CD4-positive, alpha-beta T cell (primary cell): ENCODE measurements around the gene ZNRF3. TPM values are rescaled to one million over a fixed set of nuclear protein-coding genes. Genes with fewer than 3 reads are reported as not detected.

ENCODE experiments used
- ATAC-seq: fragments of 200-7000 bp; cut with Tn5 transposase; one replicate; pipeline ENCODE4 v1.10.0; 2022; ENCODE audit warnings: mild to moderate bottlenecking; ENCODE audit not compliant: poor library complexity
- CTCF ChIA-PET: fragments of 350-600 bp; sonication (Branson Sonifier 250); formaldehyde crosslinking; loops from one replicate; lab custom pipeline; 2021; ENCODE audit warnings: antibody characterized with exemption, inconsistent platforms; lab: Charles Lee
- POLR2A ChIA-PET: fragments of 350-600 bp; sonication (Branson Sonifier 250); formaldehyde crosslinking; loops from one replicate; lab custom pipeline; 2021; ENCODE audit warnings: antibody characterized with exemption, inconsistent platforms; lab: Charles Lee
- DNase-seq, 14 experiments: peaks; one replicate each; pipeline ENCODE4 v3.0.0-alpha.2; 2013 to 2020; ENCODE audit warnings: mixed read lengths in 2 of 14
- H3K27ac ChIP-seq, 2 donors: one replicate each; pipeline versions ENCODE4 v1.5.1 to v1.7.0; 2013; ENCODE audit warnings: low read length in 2 of 2, low read depth in 1 of 2, mild to moderate bottlenecking in 1 of 2
- H3K27me3 ChIP-seq, 2 experiments: 1 replicate in 1 of 2; 2 replicates in 1 of 2; pipeline versions ENCODE4 v1.6.1 to v1.7.0; 2013; ENCODE audit warnings: low read length in 2 of 2, control low read depth in 1 of 2, mild to moderate bottlenecking in 1 of 2, moderate library complexity in 1 of 2; ENCODE audit not compliant: insufficient read depth in 2 of 2, control insufficient read depth in 1 of 2
- H3K36me3 ChIP-seq: one replicate; pipeline ENCODE4 v1.6.1; 2013; ENCODE audit warnings: low read length, control low read depth; ENCODE audit not compliant: insufficient read depth
- H3K4me1 ChIP-seq: one replicate; pipeline ENCODE4 v1.6.1; 2013; ENCODE audit warnings: low read length, control low read depth; ENCODE audit not compliant: insufficient read depth
- H3K4me3 ChIP-seq: one replicate; pipeline ENCODE4 v1.5.1; 2013; ENCODE audit warnings: mild to moderate bottlenecking, low read length, moderate library complexity
- H3K9me3 ChIP-seq, 2 experiments: 1 replicate in 1 of 2; 2 replicates in 1 of 2; pipeline versions ENCODE4 v1.6.1 to v1.7.0; 2013; ENCODE audit warnings: low read length in 2 of 2, mild to moderate bottlenecking in 2 of 2, control low read depth in 1 of 2, moderate library complexity in 1 of 2; ENCODE audit not compliant: control insufficient read depth in 1 of 2, insufficient read depth in 1 of 2
- H3K27ac Mint-ChIP-seq: one replicate; pipeline ENCODE4 v1.8.0; 2020; ENCODE audit warnings: mixed read lengths
- H3K27me3 Mint-ChIP-seq: one replicate; pipeline ENCODE4 v1.8.0; 2021; ENCODE audit warnings: mixed read lengths
- H3K36me3 Mint-ChIP-seq: one replicate; pipeline ENCODE4 v1.8.0; 2021; ENCODE audit warnings: low read depth, mixed read lengths
- H3K4me1 Mint-ChIP-seq: one replicate; pipeline ENCODE4 v1.8.0; 2021; ENCODE audit warnings: low read depth, mixed read lengths
- H3K4me3 Mint-ChIP-seq: one replicate; pipeline ENCODE4 v1.8.0; 2020; ENCODE audit warnings: mild to moderate bottlenecking, mixed read lengths
- H3K9me3 Mint-ChIP-seq: one replicate; pipeline ENCODE4 v1.8.0; 2020; ENCODE audit warnings: mixed read lengths
- CTCF ChIP-seq: fragments of 200-600 bp; IDR thresholded peaks from one replicate; pipeline ENCODE4 v1.8.0; 2022; ENCODE audit warnings: antibody characterized with exemption, mild to moderate bottlenecking
- intact Hi-C, 2 experiments: fragments of 100-400 bp; cut with DNase I in 1 of 2; cut with micrococcal nuclease in 1 of 2; formaldehyde crosslinking; loops; one replicate each; pipeline versions ENCODE4 v1.15.1 to v1.9.0; 2023 to 2025; cut with DNase I, micrococcal nuclease
- total RNA-seq, 174 experiments: library from RNA in 2 of 174; stranded (reverse) in 2 of 174; gene quantifications; one replicate each; pipeline ENCODE4 v1.2.3 and lab custom pipeline; 2021 to 2026

ZNRF3 gene
- total RNA-seq, 2 experiments from 2014 or later: 0.38 to 0.61 TPM

GRCh38 chr22:29096736-29097669, 213.6 kb downstream of the ZNRF3 start:
- Histone ChIP-seq H3K27me3 (no peaks in the 10 kb centered on the region), H3K36me3 (no peaks in the 10 kb centered on the region), H3K4me1 (no peaks in the 10 kb centered on the region), H3K27ac (no peak overlapping the region), H3K9me3 (no peaks in the 10 kb centered on the region), H3K4me3 (no peak overlapping the region)
- CTCF ChIA-PET: no interaction called here
- intact Hi-C loops: no loop called here
- no peaks in the 10 kb centered on the region for H3K36me3 Mint-ChIP-seq
- no peaks in the 10 kb centered on the region for H3K9me3 Mint-ChIP-seq
- H3K4me1 Mint-ChIP-seq: no peaks in the 10 kb centered on the region
- POLR2A ChIA-PET: no interaction called here
- no peak overlapping the region for H3K27ac Mint-ChIP-seq
- ATAC-seq (no peak), DNase-seq (no peak)
- no peak overlapping the region for H3K4me3 Mint-ChIP-seq
- peaks cover 2% of the 10 kb centered on the region for H3K27me3 Mint-ChIP-seq
- TF ChIP-seq CTCF: no peak

- H3K4me1 Mint-ChIP-seq: no peaks in the 10 kb centered on the region
- no peaks in the 10 kb centered on the region for H3K36me3 Mint-ChIP-seq
- Histone ChIP-seq H3K4me1 (no peaks in the 10 kb centered on the region), H3K9me3 (no peaks in the 10 kb centered on the region), H3K27ac (no peak overlapping the region), H3K4me3 (no peak overlapping the region), H3K27me3 (no peaks in the 10 kb centered on the region), H3K36me3 (no peaks in the 10 kb centered on the region)
- CTCF ChIA-PET: no interaction called here
- POLR2A ChIA-PET: no interaction called here
- intact Hi-C loops: no loop called here
- no peak overlapping the region for H3K27ac Mint-ChIP-seq
- no peaks in the 10 kb centered on the region for H3K27me3 Mint-ChIP-seq
- DNase-seq (no peak), ATAC-seq (no peak)
- no peaks in the 10 kb centered on the region for H3K9me3 Mint-ChIP-seq
- no peak for TF ChIP-seq CTCF
- H3K4me3 Mint-ChIP-seq: no peak overlapping the region
Observed at GRCh38 chr22:29098296-29098695, 214.9 kb downstream of the ZNRF3 start.

- H3K9me3 Mint-ChIP-seq: no peaks in the 10 kb centered on the region
- no peak for TF ChIP-seq CTCF
- H3K36me3 Mint-ChIP-seq: no peaks in the 10 kb centered on the region
- H3K27ac ChIP-seq: no peak overlapping the region
- no peaks in the 10 kb centered on the region for H3K4me1 ChIP-seq
- DNase-seq (no peak), ATAC-seq (no peak)
- H3K36me3 ChIP-seq: no peaks in the 10 kb centered on the region
- H3K4me3 ChIP-seq: no peak overlapping the region
- H3K27ac Mint-ChIP-seq: no peak overlapping the region
- H3K27me3 Mint-ChIP-seq: no peaks in the 10 kb centered on the region
- ChIA-PET CTCF (no interaction called here), POLR2A (no interaction called here)
- intact Hi-C loops: no loop called here
- peaks cover 3 to 7% of the 10 kb centered on the region in 2 experiments for H3K27me3 ChIP-seq
- H3K4me3 Mint-ChIP-seq: no peak overlapping the region
- H3K4me1 Mint-ChIP-seq: no peaks in the 10 kb centered on the region
- H3K9me3 ChIP-seq: no peaks in the 10 kb centered on the region
Observed at GRCh38 chr22:29102300-29102699, 218.9 kb downstream of the ZNRF3 start.
